GM21717 (cell line): ENCODE measurements around the gene TBC1D9.

ENCODE experiments used
- ATAC-seq: cut with Tn5 transposase; IDR thresholded peaks from one replicate; pipeline ENCODE4 v1.9.1; 2021; ENCODE audit warnings: mild to moderate bottlenecking, moderate library complexity; ENCODE audit not compliant: unreplicated experiment

TBC1D9 gene

GRCh38 chr4:140697709-140698560 is 58.2 kb downstream of the TBC1D9 start:
- no peak for ATAC-seq

DNA sequence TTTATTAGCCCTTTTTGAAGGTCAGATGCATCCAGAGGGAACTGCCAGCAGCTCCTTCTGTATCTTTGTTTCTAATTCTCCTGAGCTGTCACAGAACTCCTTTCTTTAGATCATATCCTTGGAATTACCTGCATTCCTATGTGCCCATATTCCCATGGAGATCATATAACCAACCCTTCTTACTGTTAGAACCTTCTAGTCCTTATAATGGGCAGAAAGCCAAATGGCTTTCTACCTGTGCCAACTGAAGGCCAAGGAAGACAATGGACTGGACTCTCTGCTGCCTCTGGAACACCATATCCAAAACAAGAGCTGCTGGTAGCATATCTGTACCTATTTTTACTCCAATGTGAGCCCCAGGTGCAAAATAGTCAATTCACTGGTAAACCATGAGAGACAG is 60.7 kb downstream of the TBC1D9 start:
- ATAC-seq: no peak

DNA sequence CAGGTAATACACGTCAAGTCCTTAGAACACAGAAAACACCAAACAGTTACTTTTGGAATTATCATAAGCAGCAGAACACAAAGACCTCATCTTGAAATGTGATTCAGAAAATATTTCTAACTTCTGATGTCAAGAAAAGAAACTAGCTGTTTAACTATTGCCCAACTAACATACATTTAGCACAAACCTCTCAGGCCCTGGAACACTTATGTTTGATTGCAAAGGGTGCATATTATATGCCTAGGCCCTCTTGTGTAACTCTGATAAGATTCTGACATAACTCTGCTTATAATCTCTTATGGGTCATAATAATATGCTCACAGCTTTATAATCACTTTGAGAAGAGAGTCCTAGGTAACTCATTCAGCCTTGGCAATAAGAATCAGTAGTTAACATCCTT is 62.6 kb downstream of the TBC1D9 start:
- no peak for ATAC-seq

GRCh38 chr4:140691369-140691768 is 64.8 kb downstream of the TBC1D9 start:
- ATAC-seq: no peak

- ATAC-seq: no peak
These were observed 66.1 kb downstream of the TBC1D9 start for GRCh38 chr4:140690093-140690492.

- ATAC-seq: no peak
These were observed 66.6 kb downstream of the TBC1D9 start for GRCh38 chr4:140689623-140690022.

GRCh38 chr4:140688711-140689598 is 67.2 kb downstream of the TBC1D9 start:
- ATAC-seq: no peak

- no peak for ATAC-seq
These were observed 69.4 kb downstream of the TBC1D9 start for GRCh38 chr4:140686796-140687195.

GRCh38 chr4:140684314-140684713 is 71.9 kb downstream of the TBC1D9 start:
- no peak for ATAC-seq

- ATAC-seq: no peak
These were observed 75.0 kb downstream of the TBC1D9 start for GRCh38 chr4:140681201-140681600.

DNA sequence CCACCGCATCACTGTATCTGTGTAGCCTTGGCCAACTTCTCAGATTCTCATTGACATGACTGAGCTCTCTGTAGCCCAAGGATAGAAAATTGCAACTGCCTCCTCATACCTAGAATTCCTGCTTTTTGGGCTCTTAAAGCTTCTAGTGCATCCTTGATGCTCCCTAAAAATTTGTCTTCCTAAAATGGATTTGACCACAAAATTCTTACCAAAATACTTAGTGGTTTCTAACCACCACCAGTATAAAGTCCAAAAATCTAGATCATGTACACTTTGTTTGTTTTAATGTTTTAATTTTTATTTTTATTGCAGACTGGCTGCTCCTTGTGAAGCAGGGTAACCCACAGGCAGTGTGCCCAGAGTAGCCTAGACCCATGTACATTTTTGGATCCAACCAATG is 75.5 kb downstream of the TBC1D9 start:
- ATAC-seq: no peak

GRCh38 chr4:140679576-140679975 is 76.6 kb downstream of the TBC1D9 start:
- no peak for ATAC-seq

- no peak for ATAC-seq
These were observed 80.5 kb downstream of the TBC1D9 start for GRCh38 chr4:140675599-140676231.

GRCh38 chr4:140673729-140674128 is 82.5 kb downstream of the TBC1D9 start:
- ATAC-seq: no peak

GRCh38 chr4:140672416-140672815 is 83.8 kb downstream of the TBC1D9 start:
- no peak for ATAC-seq

- no peak for ATAC-seq
These were observed 88.1 kb downstream of the TBC1D9 start for GRCh38 chr4:140668111-140668510.

GRCh38 chr4:140666889-140667614 is 89.1 kb downstream of the TBC1D9 start:
- peak; percentile 64 for ATAC-seq

DNA sequence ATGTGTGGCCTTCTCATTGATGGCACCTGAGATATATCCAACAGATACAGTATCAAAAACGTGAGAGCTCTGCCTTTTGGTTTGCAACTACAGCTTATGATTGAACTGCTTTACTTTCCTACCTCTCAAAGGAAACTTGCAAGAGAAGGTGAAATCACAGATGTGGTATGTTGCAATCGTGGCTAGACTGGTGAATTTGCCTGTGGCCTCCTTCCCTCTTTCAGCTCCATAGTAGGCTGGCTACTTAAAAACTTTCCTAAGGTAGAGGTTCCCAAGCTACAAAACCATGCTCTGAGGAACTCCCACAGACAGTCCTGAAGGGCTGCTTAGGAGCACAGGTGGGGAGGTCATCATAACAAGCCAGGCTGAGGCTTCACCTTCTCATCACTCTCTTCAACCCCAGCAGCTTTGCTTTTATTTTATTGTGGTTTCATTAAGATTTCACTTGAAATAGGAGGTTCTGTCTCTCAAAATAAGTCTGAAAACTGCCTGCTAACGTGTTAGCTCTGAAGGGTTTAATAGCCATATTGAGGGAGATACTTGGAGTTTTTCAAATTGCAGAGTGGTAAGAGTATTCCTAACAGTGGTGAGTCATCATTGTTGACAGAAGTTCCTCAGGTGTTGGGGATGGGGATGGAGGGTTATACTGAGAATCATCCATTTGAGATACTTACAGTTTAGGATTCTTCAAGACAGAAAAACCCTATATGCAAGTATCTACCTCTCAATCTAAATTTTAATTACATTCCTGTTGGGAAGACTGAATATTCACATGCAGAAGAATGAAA is 93.9 kb downstream of the TBC1D9 start:
- ATAC-seq: no peak

- ATAC-seq: no peak
These were observed 94.6 kb downstream of the TBC1D9 start for GRCh38 chr4:140661550-140661949.
